ENCODE data around the gene SPAG8. TPM values are rescaled to one million over a fixed set of nuclear protein-coding genes. Genes with fewer than 3 reads are reported as not detected.

Gene SPAG8
- total RNA-seq, 2 experiments from 2014 or later = 1.8 to 2.5 TPM

DNA sequence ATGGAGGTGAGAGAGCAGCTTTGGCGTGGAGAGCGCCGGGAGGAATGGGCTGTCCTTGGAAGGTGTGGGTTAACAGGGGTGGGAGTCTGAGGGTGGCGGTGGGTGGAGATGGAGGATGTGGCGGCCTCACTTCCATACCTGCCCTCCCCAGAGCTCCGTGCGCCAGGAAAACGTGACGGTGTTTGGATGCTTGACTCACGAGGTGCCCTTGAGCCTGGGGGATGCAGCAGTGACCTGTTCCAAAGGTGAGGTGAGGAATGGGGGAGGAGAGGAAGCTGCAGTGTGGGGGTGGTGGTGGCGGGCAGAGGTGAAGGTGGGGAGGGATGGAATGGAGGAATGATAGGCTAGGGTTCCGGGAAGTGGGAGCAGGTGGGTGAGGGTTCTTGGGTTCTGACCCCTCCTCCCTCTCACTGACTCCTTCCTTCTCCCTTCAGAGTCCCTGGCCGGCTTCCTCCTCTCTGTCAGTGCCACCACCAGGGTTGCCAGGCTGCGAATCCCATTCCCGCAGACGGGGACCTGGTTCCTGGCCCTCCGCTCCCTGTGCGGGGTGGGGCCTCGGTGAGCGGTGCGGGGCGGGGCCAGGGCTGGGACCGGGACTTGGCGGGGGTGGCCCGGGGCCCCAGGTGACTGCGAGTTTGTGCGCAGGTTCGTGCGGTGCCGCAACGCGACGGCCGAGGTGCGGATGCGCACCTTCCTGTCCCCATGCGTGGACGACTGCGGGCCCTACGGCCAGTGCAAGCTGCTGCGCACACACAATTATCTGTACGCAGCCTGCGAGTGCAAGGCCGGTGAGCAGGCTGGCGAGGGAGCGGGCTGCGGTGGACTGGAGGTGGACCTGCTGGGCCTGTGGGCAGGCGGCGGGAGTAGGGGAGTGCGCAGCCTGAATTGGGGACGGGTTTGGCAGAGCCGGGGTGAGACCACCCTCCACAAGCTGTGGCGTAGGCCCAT, 34.0 kb upstream of the SPAG8 start:
- Mint-ChIP-seq H3K27me3 (no peaks in the 10 kb centered on the region), H3K4me1 (peaks cover 22% of the 10 kb centered on the region), H3K9me3 (no peaks in the 10 kb centered on the region), H3K36me3 (ENCODE audit: low read depth) (no peaks in the 10 kb centered on the region), H3K27ac (peak overlapping the region; percentile 33), H3K4me3 (no peak overlapping the region)
- ChIA-PET CTCF (interaction anchor here (1.0 to 2.5 kb wide), 4 partner anchors 10 to 75 kb away, joined by 3 to 9 read pairs (median 5); no protein-coding TSS in a partner anchor), POLR2A (interaction anchor here (0.6 kb wide), 1 partner anchor 440 kb away, joined by 3 read pairs; no protein-coding TSS in a partner anchor)
- DNase-seq = no peak

DNA sequence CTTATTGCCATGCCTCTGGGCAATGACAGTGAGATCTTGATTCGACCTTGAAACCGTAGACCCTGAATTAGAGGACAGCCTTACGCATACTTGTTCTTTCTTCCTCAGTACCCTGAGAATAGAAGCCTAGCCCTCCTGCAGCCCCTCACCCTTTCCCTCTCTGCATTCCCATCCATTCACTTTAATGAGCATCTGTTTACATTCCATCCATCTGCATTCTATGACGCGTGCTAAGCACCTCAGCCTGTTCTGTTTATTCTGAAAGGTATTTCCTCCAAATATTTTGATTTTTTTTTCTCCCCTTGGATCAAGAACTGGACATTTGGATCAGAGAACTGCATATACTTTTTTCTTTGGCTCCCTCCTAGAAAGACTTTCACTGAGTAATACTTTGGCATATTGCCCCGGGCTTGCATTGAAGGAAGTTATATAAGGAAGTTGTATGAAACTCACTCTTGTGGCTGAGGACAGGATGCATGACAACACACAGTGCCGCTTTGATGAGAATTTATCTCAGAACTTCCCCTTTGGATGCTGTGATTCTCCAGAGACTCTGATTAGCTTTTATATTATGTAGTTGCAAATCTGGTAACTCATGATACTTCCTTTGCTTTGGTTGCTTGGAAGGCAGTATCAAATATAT, 32.7 kb upstream of the SPAG8 start:
- Mint-ChIP-seq H3K27me3 (no peaks in the 10 kb centered on the region), H3K4me1 (peaks cover 22% of the 10 kb centered on the region), H3K4me3 (no peak overlapping the region), H3K27ac (peak overlapping the region; percentile 6), H3K9me3 (no peaks in the 10 kb centered on the region), H3K36me3 (ENCODE audit: low read depth) (no peaks in the 10 kb centered on the region)
- ChIA-PET CTCF (interaction anchor here (0.8 to 1.9 kb wide), 3 partner anchors 18 to 54 kb away, joined by 3 to 4 read pairs (median 3); partner anchors contain the start of gene SPAG8), POLR2A (interaction anchor here (0.6 kb wide), 1 partner anchor 117 kb away, joined by 3 read pairs; no protein-coding TSS in a partner anchor)
- peak; percentile 41 for DNase-seq

DNA sequence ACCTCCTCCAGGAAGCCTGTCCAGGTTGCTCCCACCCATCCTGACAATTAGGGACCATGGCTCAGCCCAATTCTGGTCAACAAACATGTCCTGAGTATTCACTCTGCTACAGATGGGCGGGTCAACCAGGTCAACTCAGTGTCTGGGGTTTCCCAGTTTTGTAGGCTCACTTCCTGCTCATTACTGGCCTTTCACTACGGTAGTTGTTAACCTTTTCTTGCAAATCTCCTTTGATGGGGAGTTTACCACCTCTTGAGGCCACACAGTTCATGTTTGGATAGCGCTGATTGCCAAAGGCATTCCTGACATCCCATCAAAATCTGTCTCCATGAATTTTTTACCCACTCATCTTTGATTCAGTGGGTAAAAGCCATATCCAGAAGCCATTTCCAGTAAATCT, 30.7 kb upstream of the SPAG8 start:
- ChIA-PET CTCF (interaction anchor here (0.6 kb wide), 1 partner anchor 788 kb away, joined by 4 read pairs; no protein-coding TSS in a partner anchor), POLR2A (no interaction called here)
- no peaks in the 10 kb centered on the region for H3K9me3 Mint-ChIP-seq
- H3K4me1 Mint-ChIP-seq = peaks cover 22% of the 10 kb centered on the region
- DNase-seq = no peak
- no peaks in the 10 kb centered on the region for H3K36me3 Mint-ChIP-seq (ENCODE audit: low read depth)
- H3K27me3 Mint-ChIP-seq = no peaks in the 10 kb centered on the region
- H3K4me3 Mint-ChIP-seq = no peak overlapping the region
- no peak overlapping the region for H3K27ac Mint-ChIP-seq

DNA sequence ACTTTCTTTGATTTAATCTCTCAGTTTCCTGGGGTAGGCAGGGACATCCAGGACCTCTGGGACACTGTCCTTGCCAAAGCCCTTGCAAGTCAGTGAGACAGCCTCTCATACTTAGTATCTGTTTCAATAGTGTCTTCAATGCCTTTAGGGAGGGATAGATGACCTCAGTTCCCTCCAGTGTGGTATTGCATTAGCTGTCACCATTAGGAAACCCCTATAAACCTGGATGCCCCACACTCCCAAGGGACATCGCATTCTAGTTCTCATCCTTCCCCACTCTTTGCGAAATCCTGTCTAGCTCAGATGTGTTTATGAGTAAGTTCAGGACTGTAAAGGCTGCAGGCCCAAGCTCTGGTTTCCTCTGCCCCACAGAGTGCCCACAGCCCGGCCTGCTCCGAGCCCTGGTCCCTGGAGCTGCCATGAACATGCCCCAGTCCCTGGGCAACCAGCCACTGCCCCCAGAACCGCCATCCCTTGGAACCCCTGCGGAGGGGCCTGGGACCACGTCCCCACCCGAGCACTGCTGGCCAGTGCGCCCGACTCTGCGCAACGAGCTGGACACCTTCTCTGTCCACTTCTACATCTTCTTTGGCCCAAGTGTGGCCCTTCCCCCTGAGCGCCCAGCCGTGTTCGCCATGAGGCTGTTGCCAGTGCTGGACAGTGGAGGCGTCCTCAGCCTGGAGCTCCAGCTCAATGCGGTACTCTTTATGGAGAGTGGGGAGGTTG, 30.1 kb upstream of the SPAG8 start:
- no peak for DNase-seq
- ChIA-PET POLR2A (interaction anchor here (0.6 kb wide), 1 partner anchor 1794 kb away, joined by 9 read pairs; no protein-coding TSS in a partner anchor), CTCF (interaction anchor here (0.6 to 1.7 kb wide), 4 partner anchors 12 to 789 kb away, joined by 3 to 6 read pairs (median 4); no protein-coding TSS in a partner anchor)
- H3K9me3 Mint-ChIP-seq = no peaks in the 10 kb centered on the region
- H3K27ac Mint-ChIP-seq = no peak overlapping the region
- no peak overlapping the region for H3K4me3 Mint-ChIP-seq
- peaks cover 22% of the 10 kb centered on the region for H3K4me1 Mint-ChIP-seq
- H3K27me3 Mint-ChIP-seq = no peaks in the 10 kb centered on the region
- H3K36me3 Mint-ChIP-seq (ENCODE audit: low read depth) = no peaks in the 10 kb centered on the region

DNA sequence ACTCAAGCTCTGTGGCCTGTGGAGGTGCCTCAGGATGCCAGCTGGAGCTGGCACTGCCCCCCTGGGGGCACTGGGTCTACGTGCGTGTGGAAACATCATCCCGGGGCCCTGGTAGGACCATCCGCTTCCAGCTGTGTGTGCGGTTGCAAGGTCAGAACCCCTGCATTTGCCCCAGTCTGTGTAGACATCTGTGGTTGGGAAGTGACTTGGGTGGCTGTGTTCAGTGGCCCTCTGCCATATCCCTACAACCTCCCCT, 29.5 kb upstream of the SPAG8 start:
- Mint-ChIP-seq H3K4me3 (no peak overlapping the region), H3K36me3 (ENCODE audit: low read depth) (no peaks in the 10 kb centered on the region), H3K27ac (no peak overlapping the region), H3K4me1 (peaks cover 18% of the 10 kb centered on the region), H3K27me3 (no peaks in the 10 kb centered on the region), H3K9me3 (no peaks in the 10 kb centered on the region)
- POLR2A ChIA-PET = interaction anchor here (0.6 kb wide), 1 partner anchor 1794 kb away, joined by 9 read pairs; no protein-coding TSS in a partner anchor
- no peak for DNase-seq
- CTCF ChIA-PET = interaction anchor here (1.0 to 1.7 kb wide), 3 partner anchors 13 to 18 kb away, joined by 3 to 6 read pairs (median 4); no protein-coding TSS in a partner anchor

DNA sequence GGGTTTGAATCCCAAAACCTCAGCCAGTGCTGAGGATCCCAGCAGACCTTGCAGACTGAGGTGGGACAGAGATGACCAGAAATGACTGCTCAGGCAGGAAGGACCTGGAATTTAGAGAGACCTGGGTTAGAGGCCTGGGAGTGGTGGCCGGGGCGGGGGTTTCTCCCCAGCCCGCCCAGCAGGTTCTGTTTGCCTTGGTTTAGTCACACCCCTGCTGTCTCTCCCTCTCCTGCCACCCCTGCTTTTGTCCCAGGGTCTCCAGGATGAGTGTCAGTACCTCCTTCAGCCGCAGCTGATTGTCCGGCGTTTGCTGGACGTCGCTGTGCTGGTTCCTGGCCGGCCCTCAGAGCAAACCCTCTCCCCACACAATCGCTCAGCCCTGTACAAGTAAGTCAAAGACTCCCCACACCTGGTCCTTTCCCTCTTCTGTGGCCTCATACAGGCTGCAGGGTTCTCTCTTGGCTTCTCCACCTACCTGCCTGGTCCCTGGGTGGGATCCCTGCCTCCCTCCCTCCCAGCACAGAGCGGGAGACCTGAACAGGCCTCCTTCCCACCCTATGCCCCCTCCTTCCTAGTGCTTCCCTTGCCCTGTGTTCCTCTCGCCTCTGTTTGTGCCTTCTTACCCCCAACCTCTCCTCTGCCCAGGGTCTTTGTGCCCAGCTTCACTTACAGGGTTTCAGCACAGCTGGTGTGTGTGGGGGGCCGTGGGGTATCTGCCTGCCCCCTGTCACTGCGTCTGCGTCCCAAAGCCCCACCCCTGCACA, 29.0 kb upstream of the SPAG8 start:
- no peak overlapping the region for H3K4me3 Mint-ChIP-seq
- ChIA-PET POLR2A (interaction anchor here (0.6 kb wide), 1 partner anchor 1793 kb away, joined by 9 read pairs; no protein-coding TSS in a partner anchor), CTCF (interaction anchor here (1.1 to 1.7 kb wide), 3 partner anchors 13 to 15 kb away, joined by 4 to 6 read pairs (median 6); no protein-coding TSS in a partner anchor)
- peaks cover 17% of the 10 kb centered on the region for H3K4me1 Mint-ChIP-seq
- H3K9me3 Mint-ChIP-seq = no peaks in the 10 kb centered on the region
- no peak for DNase-seq
- no peaks in the 10 kb centered on the region for H3K36me3 Mint-ChIP-seq (ENCODE audit: low read depth)
- no peaks in the 10 kb centered on the region for H3K27me3 Mint-ChIP-seq
- no peak overlapping the region for H3K27ac Mint-ChIP-seq

DNA sequence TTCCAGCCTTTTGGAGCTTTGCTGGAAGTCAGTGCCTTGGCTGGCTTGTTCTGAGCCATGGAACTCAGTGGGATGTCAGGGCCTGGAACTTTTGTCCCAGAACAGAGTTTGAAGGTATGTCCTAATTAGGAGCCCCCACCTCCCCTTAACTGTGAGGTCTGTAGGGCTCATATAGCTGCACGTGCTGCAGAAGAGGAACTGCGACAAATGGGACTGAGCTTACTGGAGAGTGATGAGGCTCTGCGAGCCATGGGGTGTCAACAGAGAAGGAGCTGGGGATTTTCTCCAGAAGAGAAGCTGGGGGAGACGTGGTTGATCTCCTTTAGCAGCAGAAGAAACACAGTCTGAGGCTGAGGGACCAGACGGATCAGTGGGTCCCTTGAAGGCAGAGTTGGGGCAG, 27.9 kb upstream of the SPAG8 start:
- Mint-ChIP-seq H3K36me3 (ENCODE audit: low read depth) (no peaks in the 10 kb centered on the region), H3K27ac (no peak overlapping the region), H3K4me3 (no peak overlapping the region), H3K4me1 (peaks cover 6% of the 10 kb centered on the region), H3K9me3 (no peaks in the 10 kb centered on the region), H3K27me3 (no peaks in the 10 kb centered on the region)
- ChIA-PET CTCF (interaction anchor here (0.8 to 1.6 kb wide), 4 partner anchors 9 to 42 kb away, joined by 3 to 6 read pairs (median 4); no protein-coding TSS in a partner anchor), POLR2A (no interaction called here)
- DNase-seq = no peak

DNA sequence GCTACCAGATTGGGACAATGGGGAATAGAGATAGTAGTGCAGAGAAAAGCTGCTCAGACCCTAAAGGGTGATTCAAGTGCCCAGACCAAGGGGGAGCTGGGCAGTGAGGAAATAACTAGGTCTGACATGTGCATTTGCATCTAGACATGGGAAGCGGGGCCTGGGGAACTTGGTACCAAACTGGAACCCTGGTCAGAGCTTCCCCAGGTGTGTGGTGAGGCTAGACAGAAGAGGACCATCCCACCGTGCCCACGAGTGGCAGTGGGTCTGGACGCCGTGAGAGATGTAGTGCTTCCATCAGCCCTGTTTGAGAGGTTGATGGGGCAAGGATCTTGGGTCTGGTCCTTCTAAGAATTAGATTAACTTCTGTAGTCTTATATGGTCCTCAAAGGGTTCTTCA, 24.5 kb upstream of the SPAG8 start:
- ChIA-PET CTCF (interaction anchor here (0.5 to 2.5 kb wide), 3 partner anchors 10 to 353 kb away, joined by 3 to 9 read pairs (median 3); no protein-coding TSS in a partner anchor), POLR2A (interaction anchor here (0.6 kb wide), 1 partner anchor 216 kb away, joined by 4 read pairs; no protein-coding TSS in a partner anchor)
- H3K27ac Mint-ChIP-seq = no peak overlapping the region
- H3K4me3 Mint-ChIP-seq = no peak overlapping the region
- H3K9me3 Mint-ChIP-seq = no peaks in the 10 kb centered on the region
- peaks cover 11% of the 10 kb centered on the region for H3K4me1 Mint-ChIP-seq
- H3K27me3 Mint-ChIP-seq = no peaks in the 10 kb centered on the region
- no peak for DNase-seq
- H3K36me3 Mint-ChIP-seq (ENCODE audit: low read depth) = no peaks in the 10 kb centered on the region

DNA sequence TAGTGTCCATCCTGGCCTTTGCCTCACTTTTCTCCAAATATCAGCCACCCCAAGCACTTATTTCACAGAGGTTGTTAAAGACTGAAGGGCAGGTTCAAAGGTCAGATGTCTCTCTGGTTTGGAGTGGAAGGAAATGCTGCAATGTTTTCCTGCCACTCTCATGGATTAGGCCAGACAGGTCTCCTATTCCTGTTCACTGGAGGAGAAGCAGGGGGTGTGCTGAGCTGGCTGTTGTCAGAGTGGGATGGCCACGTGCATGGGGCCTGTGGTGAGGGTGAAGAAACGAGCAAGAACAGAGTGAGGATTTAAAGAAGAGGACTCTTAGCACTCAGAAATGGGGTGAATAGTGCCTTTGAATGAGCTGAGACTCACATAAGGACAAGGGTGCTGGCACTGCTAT, 23.7 kb upstream of the SPAG8 start:
- H3K4me1 Mint-ChIP-seq = peaks cover 11% of the 10 kb centered on the region
- H3K27ac Mint-ChIP-seq = no peak overlapping the region
- no peak for DNase-seq
- no peaks in the 10 kb centered on the region for H3K9me3 Mint-ChIP-seq
- H3K27me3 Mint-ChIP-seq = no peaks in the 10 kb centered on the region
- no peak overlapping the region for H3K4me3 Mint-ChIP-seq
- H3K36me3 Mint-ChIP-seq (ENCODE audit: low read depth) = no peaks in the 10 kb centered on the region
- POLR2A ChIA-PET = no interaction called here
- CTCF ChIA-PET = interaction anchor here (0.8 to 2.5 kb wide), 7 partner anchors 9 to 86 kb away, joined by 3 to 9 read pairs (median 5); partner anchors contain the start of gene RGP1

DNA sequence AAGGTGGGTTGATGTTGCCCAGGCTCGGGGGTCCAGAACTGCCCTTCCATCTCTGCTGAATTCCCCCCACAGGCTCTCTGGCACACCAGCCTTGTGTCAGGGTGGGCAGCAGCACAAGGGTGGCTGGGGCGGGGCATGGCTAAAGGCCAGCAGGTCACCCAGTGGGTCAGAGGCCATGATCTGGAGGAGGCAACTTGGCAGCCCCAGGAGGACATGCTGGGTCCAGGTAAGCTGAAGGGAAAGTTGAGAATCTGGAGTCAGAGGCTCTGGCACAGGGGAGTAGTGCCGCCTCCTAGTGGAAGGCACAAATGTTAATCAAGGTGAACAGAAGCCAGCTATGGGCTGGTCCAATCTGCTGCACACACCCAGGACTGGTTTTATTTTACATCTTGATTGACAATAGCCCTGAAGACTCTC, 23.2 kb upstream of the SPAG8 start:
- ChIA-PET CTCF (interaction anchor here (0.8 to 2.5 kb wide), 9 partner anchors 9 to 86 kb away, joined by 3 to 9 read pairs (median 4); partner anchors contain the start of gene RGP1), POLR2A (no interaction called here)
- H3K27me3 Mint-ChIP-seq = no peaks in the 10 kb centered on the region
- DNase-seq = peak; percentile 35
- no peaks in the 10 kb centered on the region for H3K36me3 Mint-ChIP-seq (ENCODE audit: low read depth)
- H3K9me3 Mint-ChIP-seq = no peaks in the 10 kb centered on the region
- H3K4me3 Mint-ChIP-seq = no peak overlapping the region
- H3K4me1 Mint-ChIP-seq = peaks cover 11% of the 10 kb centered on the region
- no peak overlapping the region for H3K27ac Mint-ChIP-seq

DNA sequence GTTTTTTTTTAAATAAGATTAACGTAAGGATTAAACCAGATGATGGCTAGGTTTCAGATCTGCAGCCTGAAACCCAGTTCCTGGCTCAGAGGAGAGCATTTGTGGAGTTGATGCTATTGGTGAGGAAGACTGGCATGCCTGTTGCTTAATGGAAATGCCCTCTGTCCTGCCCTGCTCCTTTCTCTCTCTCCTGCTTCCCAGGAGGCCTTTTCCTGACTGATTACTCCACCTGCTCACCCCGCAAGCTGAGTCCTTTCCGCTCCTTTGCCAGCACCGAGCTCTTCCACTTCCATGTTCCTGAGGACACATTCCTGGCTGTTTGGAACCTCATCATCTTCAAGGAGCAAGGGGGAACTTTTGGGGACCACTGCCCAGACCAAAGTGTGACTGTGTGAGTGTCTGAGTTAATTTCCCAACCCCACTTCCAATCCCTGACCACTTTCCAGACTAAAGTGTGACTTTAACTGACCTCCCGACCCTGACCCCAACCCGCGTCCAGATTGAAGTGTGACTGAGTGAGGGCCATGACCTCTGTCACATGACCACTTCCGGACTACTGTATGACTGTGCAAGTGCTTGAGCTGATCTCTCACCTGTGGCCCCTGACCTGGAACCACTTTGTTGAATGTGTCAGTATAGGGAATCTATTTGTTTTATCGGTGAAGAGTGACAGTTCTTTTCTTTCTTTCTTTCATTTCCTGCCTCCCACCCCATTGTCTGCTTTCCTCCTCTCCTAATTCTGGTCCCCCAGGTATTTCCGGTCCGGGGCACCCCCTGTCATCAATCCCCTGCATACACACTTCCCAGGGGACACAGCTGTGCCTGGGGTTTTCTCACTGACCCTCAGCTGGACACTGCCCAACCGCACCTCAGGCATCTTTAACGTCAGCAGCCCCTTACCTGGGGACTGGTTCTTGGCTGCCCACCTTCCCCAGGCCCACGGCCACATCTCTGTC, 22.5 kb upstream of the SPAG8 start:
- ChIA-PET CTCF (interaction anchor here (1.1 to 2.5 kb wide), 5 partner anchors 8 to 102 kb away, joined by 3 to 9 read pairs (median 4); partner anchors contain the start of gene CREB3), POLR2A (interaction anchor here (0.7 kb wide), 1 partner anchor 277 kb away, joined by 8 read pairs; no protein-coding TSS in a partner anchor)
- DNase-seq = no peak
- H3K4me3 Mint-ChIP-seq = no peak overlapping the region
- H3K27me3 Mint-ChIP-seq = no peaks in the 10 kb centered on the region
- H3K36me3 Mint-ChIP-seq (ENCODE audit: low read depth) = no peaks in the 10 kb centered on the region
- H3K4me1 Mint-ChIP-seq = peaks cover 17% of the 10 kb centered on the region
- no peak overlapping the region for H3K27ac Mint-ChIP-seq
- H3K9me3 Mint-ChIP-seq = no peaks in the 10 kb centered on the region
